Epithelial cell of prostate (primary cell): ENCODE data around the gene PTGFRN.

ENCODE experiments used
- DNase-seq: peaks from one replicate; pipeline ENCODE4 v3.0.0-alpha.2; 2011; ENCODE audit warnings: low read depth, low spot score
- H3K27ac ChIP-seq: fragments of 450-650 bp; 2 replicates; pipeline ENCODE4 v1.5.1; 2017; ENCODE audit warnings: mild to moderate bottlenecking

PTGFRN gene

DNA sequence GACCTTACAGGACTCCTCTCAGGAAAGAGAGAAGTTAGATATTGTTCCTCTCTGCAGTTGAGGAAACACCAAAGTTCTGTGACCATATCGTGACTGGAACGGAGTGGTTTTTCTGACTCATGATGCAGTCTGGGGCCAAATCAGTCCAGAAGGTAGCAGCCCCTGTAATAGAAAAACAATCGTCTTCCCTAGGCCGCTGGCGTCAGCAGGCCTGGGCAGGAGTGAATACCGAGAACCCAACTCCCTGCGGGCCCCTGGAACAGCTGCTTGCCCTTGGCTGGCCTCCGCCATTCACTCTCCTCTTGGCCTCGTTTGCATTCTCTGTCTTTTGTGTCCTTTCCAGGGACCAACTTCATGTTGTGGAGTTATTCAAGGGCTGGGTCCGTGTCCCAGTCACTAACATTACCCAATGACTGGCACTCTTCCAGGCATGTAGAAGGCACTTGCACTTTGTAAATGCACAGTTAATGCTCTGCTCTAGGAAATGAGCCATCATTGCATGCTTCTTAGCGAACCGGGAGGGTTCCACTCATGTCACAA is 81.0 kb downstream of the PTGFRN start:
- peak overlapping the region; percentile 74 for H3K27ac ChIP-seq
- DNase-seq: no peak

DNA sequence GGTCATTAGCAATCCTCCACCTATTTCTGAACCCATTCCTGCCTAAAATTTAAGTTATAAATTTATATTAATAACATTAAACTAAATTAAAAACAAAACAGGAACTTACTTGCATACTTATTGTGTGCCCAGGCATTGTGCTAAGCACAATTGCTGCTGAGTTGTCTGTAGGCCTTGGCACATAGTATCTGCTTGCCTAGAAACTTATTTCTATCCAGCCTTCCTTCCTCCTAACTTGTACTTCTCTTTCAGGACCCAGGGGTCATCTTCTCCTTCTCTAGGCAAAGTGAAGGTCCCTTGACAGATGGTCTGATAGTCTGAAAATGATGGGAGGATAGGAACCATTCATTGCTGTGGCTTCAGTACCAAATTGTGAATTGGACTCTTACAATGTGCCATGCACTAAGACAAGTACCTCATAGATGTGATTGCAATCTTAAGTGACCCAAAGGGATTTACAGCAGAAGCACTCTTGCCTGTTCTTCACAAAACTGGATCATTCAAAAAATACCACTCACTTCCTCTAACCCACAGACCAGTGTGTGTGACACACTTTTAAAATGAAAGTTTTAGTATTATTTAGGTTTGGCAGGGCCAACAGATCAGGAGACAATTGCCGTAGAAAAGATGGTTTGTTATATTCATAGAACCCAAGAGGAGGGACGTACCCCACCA is 81.6 kb downstream of the PTGFRN start:
- DNase-seq: no peak
- peak overlapping the region; percentile 74 for H3K27ac ChIP-seq

- H3K27ac ChIP-seq: peak overlapping the region; percentile 74
These were observed 82.2 kb downstream of the PTGFRN start for GRCh38 chr1:116991918-116992317.

DNA sequence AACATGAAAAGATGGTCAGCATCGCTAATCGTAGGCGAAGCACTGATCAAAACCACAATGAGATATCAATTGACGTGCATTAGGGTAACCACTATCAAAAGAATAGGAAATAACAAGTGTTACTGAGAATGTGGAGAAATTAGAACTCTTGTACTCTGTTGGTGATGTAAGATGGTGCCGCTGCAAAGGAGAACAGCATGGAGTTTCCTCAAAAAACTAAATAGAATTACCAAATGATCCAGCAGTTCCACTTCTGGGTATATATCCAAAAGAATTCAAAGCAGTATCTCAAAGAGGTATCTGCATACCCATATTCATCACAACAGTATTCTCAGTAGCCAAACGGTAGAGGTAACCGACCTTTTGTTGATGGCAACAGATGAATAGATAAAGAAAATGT is 83.6 kb downstream of the PTGFRN start:
- no peak for DNase-seq
- no peak overlapping the region for H3K27ac ChIP-seq

More at GRCh38 chr1:116991918-116992317, 82.2 kb downstream of the PTGFRN start:
- no peak for DNase-seq

DNA sequence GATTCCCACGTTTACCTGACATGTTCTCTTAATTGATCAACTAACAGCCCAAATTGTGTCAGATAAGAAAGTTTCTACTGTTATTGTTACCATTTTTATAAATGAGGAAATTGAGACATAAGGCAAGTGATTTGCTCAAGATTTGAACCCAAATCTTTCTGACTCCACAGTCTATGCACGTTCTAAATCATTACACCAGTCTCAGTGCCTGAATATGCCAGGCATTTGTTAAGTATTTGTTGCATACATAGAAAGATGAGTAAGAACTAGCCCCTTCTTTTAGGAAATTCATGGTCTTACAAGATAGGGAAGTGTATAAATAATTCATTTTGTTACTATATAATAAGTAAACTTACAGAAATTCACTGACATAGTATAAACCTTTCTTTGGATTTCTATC is 84.7 kb downstream of the PTGFRN start:
- DNase-seq: no peak
- H3K27ac ChIP-seq: no peak overlapping the region

DNA sequence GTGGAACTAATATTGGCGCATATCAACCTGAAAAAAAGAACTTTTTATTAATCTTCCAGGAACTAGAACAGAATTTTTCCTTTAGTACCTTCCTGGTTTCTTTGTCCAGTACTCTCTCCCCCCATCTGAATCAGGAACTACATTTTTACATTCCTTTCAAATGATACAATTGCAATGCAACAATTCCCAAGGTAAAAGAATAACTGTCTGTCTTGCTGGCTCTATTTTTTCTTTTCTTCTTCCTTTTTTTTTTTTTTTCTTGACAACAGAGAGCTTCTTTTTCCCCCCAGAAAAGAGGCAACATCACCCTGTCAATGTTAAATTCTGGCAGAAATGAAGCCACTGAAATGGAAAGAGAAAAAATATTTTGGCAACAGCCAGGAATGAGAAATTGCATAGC is 87.3 kb downstream of the PTGFRN start:
- H3K27ac ChIP-seq: peak overlapping the region; percentile 46
- no peak for DNase-seq

DNA sequence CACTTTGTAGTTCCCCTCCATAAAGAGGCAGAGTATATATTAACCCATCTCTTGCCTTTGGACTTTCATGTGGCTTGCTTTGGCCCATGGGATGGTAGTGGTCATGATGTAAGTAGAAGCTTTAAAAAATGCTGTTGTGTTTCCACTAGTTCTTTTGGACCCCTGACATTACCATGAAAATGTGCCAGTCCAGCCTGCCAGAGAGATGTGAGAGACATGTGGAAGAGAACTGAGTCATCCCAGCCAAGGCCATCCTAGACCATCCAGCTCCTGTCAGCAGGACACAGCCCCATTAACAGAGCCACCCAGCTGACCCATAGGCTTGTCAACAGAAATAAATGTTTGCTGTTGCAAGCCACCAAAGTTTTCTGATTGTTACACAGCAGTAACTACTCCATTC is 87.9 kb downstream of the PTGFRN start:
- no peak for DNase-seq
- H3K27ac ChIP-seq: no peak overlapping the region

- H3K27ac ChIP-seq: no peak overlapping the region
- no peak for DNase-seq
These were observed 89.9 kb downstream of the PTGFRN start for GRCh38 chr1:116999596-116999995.

DNA sequence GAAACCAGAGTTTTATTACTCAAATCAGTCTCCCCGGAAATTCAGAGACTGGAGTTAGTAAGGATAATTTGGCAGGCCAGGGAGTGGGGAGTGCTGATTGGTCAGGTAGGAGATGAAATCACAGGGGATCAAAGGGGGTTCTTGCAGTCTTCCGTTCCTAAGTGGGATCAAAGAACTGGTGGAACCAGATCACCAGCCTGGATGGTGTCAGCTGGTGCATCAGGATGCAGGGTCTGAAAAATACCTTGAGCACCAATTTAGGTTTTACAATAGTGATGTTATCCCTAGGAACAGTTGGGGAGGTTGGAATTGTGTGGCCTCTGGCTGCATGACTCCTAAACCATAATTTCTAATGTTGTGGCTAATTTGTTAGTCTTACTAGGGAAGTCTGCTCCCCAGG is 90.4 kb downstream of the PTGFRN start:
- no peak for DNase-seq
- no peak overlapping the region for H3K27ac ChIP-seq

GRCh38 chr1:117001254-117001927 is 91.7 kb downstream of the PTGFRN start, which contains the start of gene CD101:
Gene CD101 (plus strand): TSS chr1:117001760. CDS start chr1:117001818, 58 bp downstream.
- no peak for DNase-seq
- no peak within 1 kb of the TSS for H3K27ac ChIP-seq

- no peak for DNase-seq
- H3K27ac ChIP-seq: no peak overlapping the region
These were observed 93.6 kb downstream of the PTGFRN start for GRCh38 chr1:117003223-117003875.

DNA sequence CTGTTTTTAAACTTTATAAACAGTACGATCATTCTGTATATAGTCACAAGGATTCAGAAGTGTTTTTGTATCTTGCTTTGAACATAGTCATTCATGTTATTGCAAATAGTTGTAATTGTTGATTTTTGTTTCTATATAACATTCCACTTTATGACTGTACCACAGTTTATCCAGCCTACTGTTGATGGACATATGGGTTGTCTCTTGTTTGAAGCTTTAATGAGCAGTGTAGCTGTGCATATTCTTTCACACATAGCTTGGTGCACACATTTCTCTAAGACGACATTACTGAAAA is 98.0 kb downstream of the PTGFRN start:
- peak overlapping the region; percentile 75 for H3K27ac ChIP-seq
- no peak for DNase-seq

- no peak for DNase-seq
- H3K27ac ChIP-seq: no peak overlapping the region
These were observed 98.9 kb downstream of the PTGFRN start for GRCh38 chr1:117008656-117009055.

DNA sequence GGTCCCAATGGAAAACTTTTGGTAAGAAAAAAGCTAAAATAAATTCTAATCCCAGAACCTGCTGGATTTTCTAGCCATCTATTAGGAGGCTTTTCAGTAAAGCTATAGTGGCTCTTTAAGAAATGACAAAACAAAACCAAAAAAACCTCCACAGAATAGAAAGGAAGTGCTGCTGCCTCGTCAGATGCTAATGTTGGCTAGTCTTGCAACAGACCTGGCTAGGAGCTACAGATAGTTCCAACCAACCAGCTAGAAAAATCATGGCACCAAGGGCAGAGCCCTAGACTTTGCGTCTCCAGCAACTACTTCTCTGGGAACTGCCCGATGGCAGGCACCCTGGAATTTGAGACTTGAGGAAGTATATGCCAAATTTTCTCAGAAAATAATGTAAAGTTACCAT is 99.4 kb downstream of the PTGFRN start:
- no peak overlapping the region for H3K27ac ChIP-seq
- DNase-seq: no peak

DNA sequence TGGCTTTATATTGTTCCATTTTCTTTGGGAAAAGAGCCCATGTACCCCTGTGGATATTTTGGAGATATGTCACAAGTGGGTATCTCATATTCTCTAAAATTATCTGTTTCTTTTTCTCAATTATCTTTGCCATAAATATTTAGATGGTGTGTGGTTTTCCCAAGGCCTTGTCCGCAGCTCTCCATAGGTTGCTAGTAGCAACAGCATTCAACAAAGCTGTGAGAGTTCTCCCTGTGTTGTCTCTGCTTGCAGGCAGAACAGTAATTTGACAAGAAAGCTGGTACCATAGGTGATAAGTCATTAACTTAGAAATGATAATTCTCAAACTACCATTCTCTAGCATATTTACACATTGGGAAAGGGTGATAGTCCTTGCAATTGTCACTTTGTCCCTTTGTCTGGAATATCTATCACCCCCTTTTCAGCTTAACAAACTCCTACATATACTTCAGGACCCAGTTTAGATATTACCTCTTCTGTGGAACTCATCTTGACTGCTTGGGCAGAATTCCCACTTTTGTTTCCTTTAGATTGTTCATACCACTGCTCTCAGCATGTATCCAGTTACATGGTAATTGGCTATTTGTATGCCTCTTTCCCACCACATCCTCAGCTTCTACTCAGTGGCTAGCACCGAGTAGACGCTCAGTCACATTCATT is 100.7 kb downstream of the PTGFRN start:
- no peak overlapping the region for H3K27ac ChIP-seq

DNA sequence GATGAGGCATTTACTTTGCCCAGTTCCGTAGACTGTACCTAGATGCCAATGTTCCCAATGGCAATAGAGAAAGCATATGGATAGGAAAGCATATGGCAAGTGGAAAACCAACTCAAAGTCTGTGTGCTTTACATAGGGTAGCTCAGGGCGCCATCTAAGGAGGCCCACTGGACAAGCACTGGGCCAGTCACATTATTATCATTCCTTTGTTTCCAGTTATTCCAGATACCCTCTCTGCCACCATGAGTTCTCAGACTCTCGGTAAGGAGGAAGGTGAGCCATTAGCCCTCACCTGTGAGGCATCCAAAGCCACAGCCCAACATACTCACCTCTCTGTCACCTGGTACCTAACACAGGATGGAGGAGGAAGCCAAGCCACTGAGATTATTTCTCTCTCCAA is 101.6 kb downstream of the PTGFRN start:
- no peak for DNase-seq
- no peak overlapping the region for H3K27ac ChIP-seq

More for the DNA sequence above, 100.7 kb downstream of the PTGFRN start:
- DNase-seq: no peak

DNA sequence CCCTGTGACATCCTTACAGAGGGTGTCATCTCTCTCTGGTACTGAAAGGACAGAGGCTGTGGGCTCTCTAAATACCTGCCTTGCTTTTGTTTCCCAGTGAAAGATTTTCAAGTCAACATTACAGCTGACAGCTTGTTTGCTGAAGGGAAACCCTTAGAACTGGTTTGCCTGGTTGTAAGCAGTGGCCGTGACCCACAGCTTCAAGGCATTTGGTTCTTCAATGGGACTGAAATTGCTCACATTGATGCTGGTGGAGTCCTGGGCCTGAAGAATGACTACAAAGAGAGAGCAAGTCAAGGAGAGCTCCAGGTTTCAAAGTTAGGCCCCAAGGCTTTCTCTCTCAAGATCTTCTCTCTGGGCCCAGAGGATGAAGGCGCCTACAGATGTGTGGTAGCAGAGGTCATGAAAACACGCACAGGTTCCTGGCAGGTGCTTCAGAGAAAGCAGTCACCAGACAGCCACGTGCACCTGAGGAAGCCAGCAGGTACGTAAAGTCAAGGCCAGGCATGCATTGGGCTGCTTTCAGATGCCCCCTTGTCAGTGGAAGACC is 103.7 kb downstream of the PTGFRN start:
- peak overlapping the region; percentile 15 for H3K27ac ChIP-seq
- DNase-seq: no peak

DNA sequence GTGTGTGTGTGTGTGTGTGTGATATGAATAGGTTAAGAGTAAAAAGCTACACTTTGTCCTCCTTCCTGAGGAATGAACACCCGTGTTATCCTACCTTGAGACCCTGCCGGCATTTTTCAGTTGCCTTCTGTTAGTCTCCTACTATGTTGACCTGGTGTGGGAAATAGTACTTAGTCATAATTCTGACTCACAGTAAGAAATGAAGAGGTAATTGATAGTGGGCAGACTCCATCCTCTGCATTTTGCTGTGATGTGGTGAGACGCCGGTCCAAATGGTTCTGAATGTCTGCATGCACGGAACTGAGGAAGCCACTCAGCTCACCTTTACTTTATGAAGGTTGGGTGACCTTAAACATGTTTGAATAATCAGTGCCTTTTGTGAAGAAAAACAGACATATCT is 104.5 kb downstream of the PTGFRN start:
- DNase-seq: no peak
- no peak overlapping the region for H3K27ac ChIP-seq

GRCh38 chr1:117015724-117016123 is 106.0 kb downstream of the PTGFRN start:
- DNase-seq: no peak
- no peak overlapping the region for H3K27ac ChIP-seq

DNA sequence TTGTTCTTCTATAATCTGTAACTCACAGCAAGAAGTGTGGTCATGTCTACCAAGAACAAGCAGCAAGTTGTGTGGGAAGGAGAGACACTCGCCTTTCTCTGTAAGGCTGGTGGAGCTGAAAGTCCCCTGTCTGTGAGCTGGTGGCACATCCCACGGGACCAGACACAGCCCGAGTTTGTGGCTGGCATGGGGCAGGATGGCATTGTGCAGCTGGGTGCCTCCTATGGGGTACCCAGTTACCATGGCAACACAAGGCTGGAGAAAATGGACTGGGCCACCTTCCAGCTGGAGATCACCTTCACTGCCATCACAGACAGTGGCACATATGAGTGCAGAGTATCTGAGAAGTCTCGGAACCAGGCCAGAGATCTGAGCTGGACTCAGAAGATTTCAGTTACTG is 107.3 kb downstream of the PTGFRN start:
- DNase-seq: no peak
- no peak overlapping the region for H3K27ac ChIP-seq

DNA sequence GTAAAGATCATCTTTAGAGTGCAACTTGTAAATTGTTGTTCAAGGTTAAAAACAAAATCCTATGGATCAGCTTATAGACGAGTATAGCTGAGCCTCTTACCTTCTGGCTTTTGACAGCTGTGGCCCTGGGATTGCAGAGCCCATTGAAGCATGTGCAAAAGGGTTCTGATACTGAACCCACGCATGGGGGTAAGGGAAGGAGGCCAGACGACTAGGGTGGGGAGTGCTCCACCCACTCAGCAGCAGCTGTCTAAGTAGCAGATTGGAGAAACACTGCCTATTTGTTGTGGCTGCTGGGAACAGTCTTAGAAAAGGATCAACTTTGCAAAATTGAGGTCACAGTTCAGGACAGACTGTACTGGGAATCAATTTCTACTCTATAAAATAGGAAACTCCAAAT is 107.9 kb downstream of the PTGFRN start:
- no peak overlapping the region for H3K27ac ChIP-seq
- DNase-seq: no peak
